ENCODE results near the gene ZNF232.
"Not testable (repeated sequence)": the region's sequence is repeated elsewhere in the genome, so short reads cannot be mapped to it uniquely, and the experiment has no call there.

The ZNF232 gene

GRCh38 chr17:5128387-5128786 lies 16.7 kb upstream of the ZNF232 start:
- H3K36me3 ChIP-seq (ENCODE audit: control insufficient read depth, low read depth, low read length); H3K4me1 ChIP-seq (ENCODE audit: control insufficient read depth, low read depth, low read length); H3K27ac ChIP-seq (ENCODE audit: low read length); H3K9me3 ChIP-seq (ENCODE audit: control insufficient read depth, low read depth, low read length); H3K4me3 ChIP-seq (ENCODE audit: low read length); H3K27me3 ChIP-seq (ENCODE audit: control insufficient read depth, insufficient read depth, low read length); H3K9ac ChIP-seq (ENCODE audit: low read length): not testable (repeated sequence)

DNA sequence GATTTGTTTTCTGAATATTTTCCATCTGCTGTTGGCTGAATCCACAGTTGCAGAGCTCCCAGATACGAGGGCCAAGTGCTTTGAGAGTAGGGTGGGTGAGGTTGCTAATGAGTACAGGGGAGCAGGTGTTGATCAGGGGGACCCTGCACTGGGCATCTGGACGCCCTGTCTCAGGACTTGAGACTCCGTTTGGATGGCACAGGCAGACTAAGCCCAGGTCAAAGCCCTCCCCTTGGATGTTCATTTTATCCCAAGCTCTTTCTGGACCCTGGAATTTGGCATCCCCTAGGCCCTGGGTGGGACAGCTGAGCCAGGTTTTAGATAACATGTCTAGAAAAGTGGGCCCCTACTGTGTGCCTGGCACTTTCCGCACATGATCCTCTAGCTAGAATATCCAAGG lies 16.2 kb upstream of the ZNF232 start:
- H3K9ac ChIP-seq (ENCODE audit: low read length): no peak overlapping the region

GRCh38 chr17:5126719-5127488 lies 15.2 kb upstream of the ZNF232 start:
- no peak overlapping the region for H3K4me3 ChIP-seq (ENCODE audit: low read length)
- H3K27me3 ChIP-seq (ENCODE audit: control insufficient read depth, insufficient read depth, low read length): peaks cover 16% of the 10 kb centered on the region
- H3K9me3 ChIP-seq (ENCODE audit: control insufficient read depth, low read depth, low read length): no peaks in the 10 kb centered on the region
- no peak overlapping the region for H3K27ac ChIP-seq (ENCODE audit: low read length)
- H3K9ac ChIP-seq (ENCODE audit: low read length): no peak overlapping the region
- no peaks in the 10 kb centered on the region for H3K36me3 ChIP-seq (ENCODE audit: control insufficient read depth, low read depth, low read length)
- H3K4me1 ChIP-seq (ENCODE audit: control insufficient read depth, low read depth, low read length): no peaks in the 10 kb centered on the region

More for the DNA sequence above, 16.2 kb upstream of the ZNF232 start:
- no peak overlapping the region for H3K4me3 ChIP-seq (ENCODE audit: low read length)
- H3K36me3 ChIP-seq (ENCODE audit: control insufficient read depth, low read depth, low read length): no peaks in the 10 kb centered on the region
- no peaks in the 10 kb centered on the region for H3K9me3 ChIP-seq (ENCODE audit: control insufficient read depth, low read depth, low read length)
- no peaks in the 10 kb centered on the region for H3K4me1 ChIP-seq (ENCODE audit: control insufficient read depth, low read depth, low read length)
- H3K27me3 ChIP-seq (ENCODE audit: control insufficient read depth, insufficient read depth, low read length): peaks cover 7% of the 10 kb centered on the region
- H3K27ac ChIP-seq (ENCODE audit: low read length): no peak overlapping the region

DNA sequence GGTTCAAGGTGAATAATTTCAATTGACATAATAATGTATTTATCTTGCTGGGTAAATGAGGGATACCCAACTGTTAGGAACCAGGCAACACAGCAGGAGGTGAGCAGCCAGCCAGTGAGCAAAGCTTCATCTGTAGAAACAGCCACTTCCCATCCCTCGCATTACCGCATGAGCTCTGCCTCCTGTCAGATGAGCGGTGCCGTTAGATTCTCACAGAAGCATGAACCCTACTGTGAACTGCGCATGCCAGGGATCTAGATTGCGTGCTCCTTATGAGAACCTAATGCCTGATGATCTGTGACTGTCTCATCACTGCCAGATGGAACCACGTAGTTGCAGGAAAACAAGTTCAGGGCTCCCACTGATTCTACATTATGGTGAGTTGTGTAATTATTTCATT lies 13.2 kb upstream of the ZNF232 start:
- not testable (repeated sequence) for H3K9me3 ChIP-seq (ENCODE audit: control insufficient read depth, low read depth, low read length); H3K36me3 ChIP-seq (ENCODE audit: control insufficient read depth, low read depth, low read length); H3K9ac ChIP-seq (ENCODE audit: low read length); H3K4me3 ChIP-seq (ENCODE audit: low read length); H3K4me1 ChIP-seq (ENCODE audit: control insufficient read depth, low read depth, low read length); H3K27ac ChIP-seq (ENCODE audit: low read length)
- H3K27me3 ChIP-seq (ENCODE audit: control insufficient read depth, insufficient read depth, low read length): peaks cover 20% of the 10 kb centered on the region

DNA sequence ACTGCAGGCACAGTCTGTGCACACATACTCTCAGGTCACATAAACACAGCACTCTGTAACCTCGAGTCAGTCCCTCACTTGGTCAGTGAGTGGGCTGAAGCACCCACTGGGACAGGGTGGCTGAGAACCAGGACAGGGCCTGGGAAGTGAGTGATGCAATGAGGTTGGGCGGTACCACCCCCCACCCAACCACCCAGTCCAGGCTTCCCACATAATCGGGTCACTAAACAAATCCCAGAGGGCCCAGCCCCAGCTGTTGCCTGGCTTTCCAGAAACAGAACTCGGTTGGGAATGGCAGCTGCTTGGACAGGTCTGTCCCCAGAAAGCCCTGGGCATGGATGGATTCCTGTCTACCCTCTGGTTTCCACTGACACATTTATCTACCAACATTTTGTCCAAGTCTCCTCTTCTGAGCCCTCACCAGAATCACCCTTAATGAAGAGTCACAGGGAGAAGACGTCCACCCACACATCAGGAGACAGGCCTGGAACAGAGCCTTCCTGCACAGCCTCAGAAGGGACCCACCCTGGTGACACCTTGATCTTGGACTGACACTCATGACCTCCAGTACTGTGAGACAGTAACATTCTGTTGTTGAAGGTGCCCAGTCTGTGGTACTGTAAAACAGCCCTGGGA lies 12.6 kb upstream of the ZNF232 start:
- not testable (repeated sequence) for H3K36me3 ChIP-seq (ENCODE audit: control insufficient read depth, low read depth, low read length); H3K9me3 ChIP-seq (ENCODE audit: control insufficient read depth, low read depth, low read length); H3K9ac ChIP-seq (ENCODE audit: low read length); H3K4me1 ChIP-seq (ENCODE audit: control insufficient read depth, low read depth, low read length); H3K27ac ChIP-seq (ENCODE audit: low read length); H3K4me3 ChIP-seq (ENCODE audit: low read length)
- peaks cover 20% of the 10 kb centered on the region for H3K27me3 ChIP-seq (ENCODE audit: control insufficient read depth, insufficient read depth, low read length)

- Histone ChIP-seq H3K27ac (ENCODE audit: low read length) (no peak overlapping the region), H3K36me3 (ENCODE audit: control insufficient read depth, low read depth, low read length) (no peaks in the 10 kb centered on the region), H3K9ac (ENCODE audit: low read length) (no peak overlapping the region), H3K27me3 (ENCODE audit: control insufficient read depth, insufficient read depth, low read length) (peaks cover 20% of the 10 kb centered on the region), H3K4me3 (ENCODE audit: low read length) (peak overlapping the region; percentile 67), H3K4me1 (ENCODE audit: control insufficient read depth, low read depth, low read length) (no peaks in the 10 kb centered on the region), H3K9me3 (ENCODE audit: control insufficient read depth, low read depth, low read length) (no peaks in the 10 kb centered on the region)
These were observed 11.9 kb upstream of the ZNF232 start for GRCh38 chr17:5123343-5124124.

GRCh38 chr17:5122586-5123342 lies 11.1 kb upstream of the ZNF232 start:
- no peak overlapping the region for H3K27ac ChIP-seq (ENCODE audit: low read length)
- peaks cover 20% of the 10 kb centered on the region for H3K27me3 ChIP-seq (ENCODE audit: control insufficient read depth, insufficient read depth, low read length)
- H3K4me1 ChIP-seq (ENCODE audit: control insufficient read depth, low read depth, low read length): no peaks in the 10 kb centered on the region
- peak overlapping the region; percentile 39 for H3K9ac ChIP-seq (ENCODE audit: low read length)
- H3K9me3 ChIP-seq (ENCODE audit: control insufficient read depth, low read depth, low read length): no peaks in the 10 kb centered on the region
- peak overlapping the region; percentile 67 for H3K4me3 ChIP-seq (ENCODE audit: low read length)
- no peaks in the 10 kb centered on the region for H3K36me3 ChIP-seq (ENCODE audit: control insufficient read depth, low read depth, low read length)

GRCh38 chr17:5122056-5122455 lies 10.4 kb upstream of the ZNF232 start:
- H3K9ac ChIP-seq (ENCODE audit: low read length): peak overlapping the region; percentile 39
- peaks cover 20% of the 10 kb centered on the region for H3K27me3 ChIP-seq (ENCODE audit: control insufficient read depth, insufficient read depth, low read length)
- H3K9me3 ChIP-seq (ENCODE audit: control insufficient read depth, low read depth, low read length); H3K36me3 ChIP-seq (ENCODE audit: control insufficient read depth, low read depth, low read length); H3K27ac ChIP-seq (ENCODE audit: low read length); H3K4me1 ChIP-seq (ENCODE audit: control insufficient read depth, low read depth, low read length): not testable (repeated sequence)
- peak overlapping the region; percentile 67 for H3K4me3 ChIP-seq (ENCODE audit: low read length)

DNA sequence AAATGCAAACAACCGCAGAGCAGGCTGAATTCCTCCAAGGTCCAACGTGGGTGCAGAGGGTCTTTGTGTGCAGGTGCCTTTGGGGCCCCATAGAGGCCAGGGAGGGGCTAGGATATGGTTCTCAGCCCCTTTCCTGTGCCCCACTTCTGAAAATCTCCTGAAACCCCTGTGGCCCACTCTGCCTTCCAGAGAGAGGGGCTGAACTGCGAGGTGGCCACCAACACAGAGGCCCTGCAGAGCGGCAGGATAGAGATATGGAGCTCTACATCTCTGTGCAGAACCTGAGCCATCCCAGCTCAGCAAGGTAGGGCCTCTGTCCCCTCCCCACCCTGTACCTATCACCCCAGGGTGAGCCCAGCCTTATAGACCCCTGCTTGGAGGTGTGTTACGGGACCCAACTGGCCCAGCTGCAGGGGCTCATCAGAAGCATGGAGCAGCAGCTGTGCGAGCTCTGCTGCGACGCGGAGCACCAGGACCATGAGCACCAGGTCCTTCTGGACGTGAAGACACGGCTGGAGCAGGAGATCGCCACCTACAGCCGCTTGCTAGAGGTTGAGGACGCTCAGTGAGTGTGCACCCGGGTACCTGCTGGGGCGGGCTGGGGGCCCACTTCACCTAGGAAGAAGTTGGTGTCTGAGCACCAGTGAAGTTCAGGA lies 9.6 kb upstream of the ZNF232 start:
- Histone ChIP-seq H3K27ac (ENCODE audit: low read length) (no peak overlapping the region), H3K36me3 (ENCODE audit: control insufficient read depth, low read depth, low read length) (no peaks in the 10 kb centered on the region), H3K27me3 (ENCODE audit: control insufficient read depth, insufficient read depth, low read length) (peaks cover 20% of the 10 kb centered on the region)

DNA sequence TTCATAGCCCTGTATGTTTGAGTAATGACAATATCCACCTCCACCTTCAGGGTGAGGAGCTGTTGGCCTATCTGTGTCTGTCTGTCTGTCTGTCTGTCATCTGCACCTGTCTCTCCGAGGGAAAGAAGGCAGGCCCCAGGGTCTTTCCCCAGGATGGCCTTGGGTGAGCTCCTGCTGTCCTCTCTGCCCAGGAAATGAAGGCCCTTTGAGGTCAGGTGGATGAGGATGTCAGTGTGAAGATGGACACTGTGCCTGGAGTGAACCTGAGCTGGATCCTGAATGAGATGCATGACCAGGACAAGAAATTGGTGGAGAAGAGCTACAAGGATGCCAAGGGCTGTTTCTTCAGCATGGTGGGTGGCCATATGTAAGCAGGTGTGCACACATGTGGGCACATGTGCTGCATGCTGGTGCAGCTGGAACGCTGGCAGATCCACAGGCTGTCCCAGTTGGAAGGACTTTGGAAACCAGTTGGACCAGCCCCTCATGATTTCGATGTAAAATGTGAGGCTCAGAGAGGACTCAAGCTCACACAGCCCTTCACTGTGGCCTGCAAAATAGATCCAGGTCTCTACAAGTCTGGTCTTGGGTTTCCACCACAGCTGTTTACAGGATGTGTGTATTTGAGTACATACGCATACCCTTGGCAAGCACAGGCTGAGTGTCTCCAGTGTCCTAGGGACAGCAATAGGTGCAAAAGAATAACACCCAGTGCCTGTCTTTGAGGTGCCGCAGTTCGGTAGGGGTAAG lies 8.9 kb upstream of the ZNF232 start:
- H3K27ac ChIP-seq (ENCODE audit: low read length); H3K4me3 ChIP-seq (ENCODE audit: low read length); H3K36me3 ChIP-seq (ENCODE audit: control insufficient read depth, low read depth, low read length); H3K9ac ChIP-seq (ENCODE audit: low read length); H3K4me1 ChIP-seq (ENCODE audit: control insufficient read depth, low read depth, low read length); H3K9me3 ChIP-seq (ENCODE audit: control insufficient read depth, low read depth, low read length): not testable (repeated sequence)
- H3K27me3 ChIP-seq (ENCODE audit: control insufficient read depth, insufficient read depth, low read length): peaks cover 20% of the 10 kb centered on the region

More for the DNA sequence above, 9.6 kb upstream of the ZNF232 start:
- no peak overlapping the region for H3K9ac ChIP-seq (ENCODE audit: low read length)
- no peaks in the 10 kb centered on the region for H3K4me1 ChIP-seq (ENCODE audit: control insufficient read depth, low read depth, low read length)
- no peaks in the 10 kb centered on the region for H3K9me3 ChIP-seq (ENCODE audit: control insufficient read depth, low read depth, low read length)
- no peak overlapping the region for H3K4me3 ChIP-seq (ENCODE audit: low read length)

Data from iPS-18a (cell line).